Astrocyte of the spinal cord (primary cell): ENCODE measurements around the gene ADCYAP1.
A peak's percentile ranks its signal among the peaks of the same experiment; 100 is the strongest.

Experiments
- DNase-seq: peaks from one replicate; pipeline ENCODE4 v3.0.0; 2011; ENCODE audit warnings: low read depth, low spot score
- H3K4me3 ChIP-seq: 2 replicates; pipeline ENCODE4 v1.5.1; 2011; ENCODE audit warnings: low read depth, mild to moderate bottlenecking, low read length, moderate library complexity
- CTCF ChIP-seq: IDR thresholded peaks from 2 replicates; pipeline ENCODE4 v1.5.1; 2012; ENCODE audit warnings: low read depth, mild to moderate bottlenecking, low read length, inconsistent platforms
- in situ Hi-C: cut with HindIII; loops from 2 replicates; pipeline ENCODE4 v1.10.0; 2017; ENCODE audit warnings: low sequenced_read_pairs

Gene ADCYAP1

GRCh38 chr18:908758-909724 is 4.4 kb downstream of the ADCYAP1 start:
- peak overlapping the region; percentile 24 for H3K4me3 ChIP-seq
- no peak for DNase-seq
- no peak for TF ChIP-seq CTCF
- in situ Hi-C loops: no loop called here

GRCh38 chr18:910247-910646 is 5.6 kb downstream of the ADCYAP1 start:
- no peak for DNase-seq
- in situ Hi-C loops: no loop called here
- no peak overlapping the region for H3K4me3 ChIP-seq
- no peak for TF ChIP-seq CTCF

- TF ChIP-seq CTCF: no peak
- in situ Hi-C loops: no loop called here
- H3K4me3 ChIP-seq: no peak overlapping the region
- no peak for DNase-seq
Observed at GRCh38 chr18:911025-911424, 6.4 kb downstream of the ADCYAP1 start.

GRCh38 chr18:911486-911885 is 6.8 kb downstream of the ADCYAP1 start:
- in situ Hi-C loops: no loop called here
- H3K4me3 ChIP-seq: no peak overlapping the region
- DNase-seq: no peak
- TF ChIP-seq CTCF: no peak

GRCh38 chr18:916562-916961 is 11.9 kb downstream of the ADCYAP1 start:
- no peak overlapping the region for H3K4me3 ChIP-seq
- in situ Hi-C loops: no loop called here
- TF ChIP-seq CTCF: no peak
- DNase-seq: no peak

- DNase-seq: no peak
- no peak for TF ChIP-seq CTCF
- in situ Hi-C loops: no loop called here
- no peak overlapping the region for H3K4me3 ChIP-seq
Observed at GRCh38 chr18:919078-919477, 14.4 kb downstream of the ADCYAP1 start.
